ENCODE results near the gene LSP1.
"Not testable (repeated sequence)": the region's sequence is repeated elsewhere in the genome, so short reads cannot be mapped to it uniquely, and the experiment has no call there.

- TF ChIP-seq MAX (IDR thresholded peaks at IDR 0.05); CTCF (IDR thresholded peaks at IDR 0.05; ENCODE audit: low read depth, low read length, missing input control); RAD21 (IDR thresholded peaks at IDR 0.05); TAF1 (conservative IDR thresholded peaks at IDR 0.05); RXRA (IDR thresholded peaks at IDR 0.05); YY1 (IDR thresholded peaks at IDR 0.05); HNF4A (conservative IDR thresholded peaks at IDR 0.05); SP1 (IDR thresholded peaks at IDR 0.05); GABPA (IDR thresholded peaks at IDR 0.05 in 1 of 2, conservative IDR thresholded peaks at IDR 0.05 in 1 of 2): not testable (repeated sequence)
- TF ChIP-seq, protein P1, sequence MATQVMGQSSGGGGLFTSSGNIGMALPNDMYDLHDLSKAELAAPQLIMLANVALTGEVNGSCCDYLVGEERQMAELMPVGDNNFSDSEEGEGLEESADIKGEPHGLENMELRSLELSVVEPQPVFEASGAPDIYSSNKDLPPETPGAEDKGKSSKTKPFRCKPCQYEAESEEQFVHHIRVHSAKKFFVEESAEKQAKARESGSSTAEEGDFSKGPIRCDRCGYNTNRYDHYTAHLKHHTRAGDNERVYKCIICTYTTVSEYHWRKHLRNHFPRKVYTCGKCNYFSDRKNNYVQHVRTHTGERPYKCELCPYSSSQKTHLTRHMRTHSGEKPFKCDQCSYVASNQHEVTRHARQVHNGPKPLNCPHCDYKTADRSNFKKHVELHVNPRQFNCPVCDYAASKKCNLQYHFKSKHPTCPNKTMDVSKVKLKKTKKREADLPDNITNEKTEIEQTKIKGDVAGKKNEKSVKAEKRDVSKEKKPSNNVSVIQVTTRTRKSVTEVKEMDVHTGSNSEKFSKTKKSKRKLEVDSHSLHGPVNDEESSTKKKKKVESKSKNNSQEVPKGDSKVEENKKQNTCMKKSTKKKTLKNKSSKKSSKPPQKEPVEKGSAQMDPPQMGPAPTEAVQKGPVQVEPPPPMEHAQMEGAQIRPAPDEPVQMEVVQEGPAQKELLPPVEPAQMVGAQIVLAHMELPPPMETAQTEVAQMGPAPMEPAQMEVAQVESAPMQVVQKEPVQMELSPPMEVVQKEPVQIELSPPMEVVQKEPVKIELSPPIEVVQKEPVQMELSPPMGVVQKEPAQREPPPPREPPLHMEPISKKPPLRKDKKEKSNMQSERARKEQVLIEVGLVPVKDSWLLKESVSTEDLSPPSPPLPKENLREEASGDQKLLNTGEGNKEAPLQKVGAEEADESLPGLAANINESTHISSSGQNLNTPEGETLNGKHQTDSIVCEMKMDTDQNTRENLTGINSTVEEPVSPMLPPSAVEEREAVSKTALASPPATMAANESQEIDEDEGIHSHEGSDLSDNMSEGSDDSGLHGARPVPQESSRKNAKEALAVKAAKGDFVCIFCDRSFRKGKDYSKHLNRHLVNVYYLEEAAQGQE (IDR thresholded peaks at IDR 0.05), result not testable (repeated sequence)
- TF ChIP-seq, protein P2, sequence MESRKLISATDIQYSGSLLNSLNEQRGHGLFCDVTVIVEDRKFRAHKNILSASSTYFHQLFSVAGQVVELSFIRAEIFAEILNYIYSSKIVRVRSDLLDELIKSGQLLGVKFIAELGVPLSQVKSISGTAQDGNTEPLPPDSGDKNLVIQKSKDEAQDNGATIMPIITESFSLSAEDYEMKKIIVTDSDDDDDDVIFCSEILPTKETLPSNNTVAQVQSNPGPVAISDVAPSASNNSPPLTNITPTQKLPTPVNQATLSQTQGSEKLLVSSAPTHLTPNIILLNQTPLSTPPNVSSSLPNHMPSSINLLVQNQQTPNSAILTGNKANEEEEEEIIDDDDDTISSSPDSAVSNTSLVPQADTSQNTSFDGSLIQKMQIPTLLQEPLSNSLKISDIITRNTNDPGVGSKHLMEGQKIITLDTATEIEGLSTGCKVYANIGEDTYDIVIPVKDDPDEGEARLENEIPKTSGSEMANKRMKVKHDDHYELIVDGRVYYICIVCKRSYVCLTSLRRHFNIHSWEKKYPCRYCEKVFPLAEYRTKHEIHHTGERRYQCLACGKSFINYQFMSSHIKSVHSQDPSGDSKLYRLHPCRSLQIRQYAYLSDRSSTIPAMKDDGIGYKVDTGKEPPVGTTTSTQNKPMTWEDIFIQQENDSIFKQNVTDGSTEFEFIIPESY (IDR thresholded peaks at IDR 0.05), result not testable (repeated sequence)
- TF ChIP-seq, protein P3, sequence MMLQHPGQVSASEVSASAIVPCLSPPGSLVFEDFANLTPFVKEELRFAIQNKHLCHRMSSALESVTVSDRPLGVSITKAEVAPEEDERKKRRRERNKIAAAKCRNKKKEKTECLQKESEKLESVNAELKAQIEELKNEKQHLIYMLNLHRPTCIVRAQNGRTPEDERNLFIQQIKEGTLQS (IDR thresholded peaks at IDR 0.05), result not testable (repeated sequence)
Observed at GRCh38 chr11:1803835-1804519, 48.9 kb upstream of the LSP1 start.

All from liver (tissue), 3 donors.